Heart left ventricle (tissue), 13 donors: ENCODE measurements around the gene GRAMD1B.

Source experiments
- CTCF ChIP-seq, 12 donors: fragments of 200-600 bp; sonication (generic) in 4 of 12; IDR thresholded peaks; one replicate each; pipeline versions ENCODE4 v1.5.0 to v1.8.0; 2018 to 2022; ENCODE audit warnings: antibody characterized with exemption in 12 of 12, mild to moderate bottlenecking in 5 of 12
- POLR2A ChIP-seq, 2 donors: fragments of 450-650 bp; IDR thresholded peaks; one replicate each; pipeline ENCODE4 v1.6.1; 2017; ENCODE audit warnings: antibody characterized with exemption in 2 of 2, mild to moderate bottlenecking in 2 of 2, moderate library complexity in 2 of 2
- donor health status: ischemic (EF 13 %, LVEDD 7.1; RV severe dilation, severe dysfunction).
- donor health status: DM: no; HTN: yes; CAD: no.
- donor health status: DM: no; HTN: no; CAD: no.
- donor health status: ischemic (EF 25% LVEDD 6.9; RV normal size, moderate dysfunction).
- donor health status: ischemic (EF 25% LVEDD 5.7; RV mildly dilated, moderate dysfunction).
- donor health status: ischemic (EF 35%, LVEDD 5.7; RV mildly dilated, moderate dysfunction).
- donor health status: nonischemic (EF 11% LVEDD 7.7; RV severe dilation, severe dysfunction).
- donor health status: DM: yes; HTN: yes; CAD: no.
- donor health status: PGD.
- donor health status: ischemic (EF 29% LVEDD 5.4; RV normal size, mild dysfunction).
- donor health status: nonischemic (EF 23%, LVEDD 6.1; RV moderate dilation, normal function).

DNA sequence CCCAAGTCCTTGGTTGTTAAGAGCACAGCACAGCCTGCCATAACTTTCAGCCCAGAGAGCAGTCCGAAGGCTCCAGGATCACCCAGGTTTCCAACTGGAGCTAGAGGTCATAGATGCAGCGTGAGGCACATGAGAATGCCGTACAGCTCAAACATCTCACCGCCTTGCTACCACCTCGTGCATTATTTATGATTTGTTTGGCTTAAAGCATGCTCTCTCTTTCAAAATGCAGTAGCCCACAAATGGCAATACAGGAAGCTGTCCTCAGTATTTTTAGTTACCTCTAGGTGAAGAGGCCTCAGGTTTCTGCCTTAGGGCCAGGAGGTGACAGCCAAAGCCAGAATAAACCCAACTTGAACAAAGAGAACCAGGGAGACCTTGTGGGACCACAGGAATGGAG lies 210.0 kb downstream of the GRAMD1B start:
- TF ChIP-seq CTCF (IDR thresholded peaks at IDR 0.05) (no peak), POLR2A (IDR thresholded peaks at IDR 0.05) (no peak)
